Neural cell (in vitro differentiated cells): ENCODE data around the gene PRR5L. TPM values are rescaled to one million over a fixed set of nuclear protein-coding genes. Genes with fewer than 3 reads are reported as not detected.
"Not testable (repeated sequence)": the region's sequence is repeated elsewhere in the genome, so short reads cannot be mapped to it uniquely, and the experiment has no call there.

Experiments
- H2AFZ ChIP-seq: fragments of 200-600, 300-800 bp; sonication (generic), shearing (Covaris generic); 2 replicates; pipeline ENCODE4 v1.6.0; 2014; ENCODE audit warnings: low read depth, mild to moderate bottlenecking, antibody characterized with exemption, low read length, moderate library complexity
- H3F3A ChIP-seq: fragments of 200-600 bp; shearing (Covaris generic); 2 replicates; pipeline ENCODE4 v1.6.1; 2016; ENCODE audit warnings: mild to moderate bottlenecking, moderate library complexity, mixed read lengths, antibody characterized with exemption, low read length; ENCODE audit not compliant: insufficient read depth, poor library complexity, severe bottlenecking
- H3K27ac ChIP-seq: fragments of 200-600, 300-800 bp; sonication (generic), shearing (Covaris generic); 2 replicates; pipeline ENCODE4 v1.5.1; 2014; ENCODE audit warnings: mild to moderate bottlenecking, low read length, moderate library complexity
- H3K27me3 ChIP-seq: fragments of 300-800, 200-600 bp; sonication (generic), shearing (Covaris generic); 2 replicates; pipeline ENCODE4 v1.6.0; 2014; ENCODE audit warnings: mild to moderate bottlenecking, low read depth, low read length, moderate library complexity; ENCODE audit not compliant: insufficient read depth
- H3K36me3 ChIP-seq: fragments of 300-800, 200-600 bp; sonication (generic), shearing (Covaris generic); 2 replicates; pipeline ENCODE4 v1.5.1; 2014; ENCODE audit warnings: mild to moderate bottlenecking, antibody characterized with exemption, low read length, moderate library complexity; ENCODE audit not compliant: insufficient read depth
- H3K4me2 ChIP-seq: fragments of 300-800, 200-600 bp; sonication (generic), shearing (Covaris generic); 2 replicates; pipeline ENCODE4 v1.6.0; 2014; ENCODE audit warnings: mild to moderate bottlenecking, low read length
- H3K4me3 ChIP-seq: fragments of 300-800, 200-600 bp; sonication (generic), shearing (Covaris generic); 2 replicates; pipeline ENCODE4 v1.5.1; 2014; ENCODE audit warnings: mild to moderate bottlenecking, low read length, moderate library complexity
- H3K79me2 ChIP-seq: fragments of 200-600 bp; shearing (Covaris generic); replicated peaks from 2 replicates; pipeline ENCODE4 v1.6.0; 2014; ENCODE audit warnings: mild to moderate bottlenecking, low read length, moderate library complexity; ENCODE audit not compliant: insufficient read depth
- H3K9ac ChIP-seq: fragments of 300-800, 200-600 bp; sonication (generic), shearing (Covaris generic); 2 replicates; pipeline ENCODE4 v1.6.1; 2016; ENCODE audit warnings: mild to moderate bottlenecking, low read length, mixed read lengths
- H3K9me2 ChIP-seq: fragments of 200-600 bp; shearing (Covaris generic); 2 replicates; pipeline ENCODE4 v1.6.1; 2016; ENCODE audit warnings: mild to moderate bottlenecking, low read length, mixed read lengths; ENCODE audit not compliant: insufficient read depth
- H3K9me3 ChIP-seq: fragments of 200-600, 300-800 bp; sonication (generic), shearing (Covaris generic); 2 replicates; pipeline ENCODE4 v1.6.1; 2016; ENCODE audit warnings: mild to moderate bottlenecking, mixed run types, low read length, moderate library complexity, mixed read lengths
- H4K20me1 ChIP-seq: fragments of 200-600 bp; shearing (Covaris generic); 2 replicates; pipeline ENCODE4 v1.6.1; 2016; ENCODE audit warnings: mild to moderate bottlenecking, mixed run types; ENCODE audit not compliant: insufficient read depth
- EP300 ChIP-seq: fragments of 450-650 bp; conservative IDR thresholded peaks from 2 replicates; pipeline ENCODE4 v1.6.1; 2014; ENCODE audit warnings: antibody characterized with exemption, mild to moderate bottlenecking, moderate library complexity; ENCODE audit not compliant: poor library complexity, severe bottlenecking
- EZH2 ChIP-seq: fragments of 200-600, 300-800 bp; shearing (Covaris generic), sonication (generic); IDR thresholded peaks from 2 replicates; pipeline ENCODE4 v1.6.1; 2014; ENCODE audit warnings: antibody characterized with exemption, low read length, borderline replicate concordance, mild to moderate bottlenecking; ENCODE audit not compliant: insufficient read depth, poor library complexity, severe bottlenecking
- MXI1 ChIP-seq: fragments of 450-650 bp; conservative IDR thresholded peaks from 2 replicates; pipeline ENCODE4 v1.6.1; 2014; ENCODE audit warnings: antibody characterized with exemption, mild to moderate bottlenecking; ENCODE audit not compliant: poor library complexity, severe bottlenecking
- POLR2AphosphoS5 ChIP-seq: IDR thresholded peaks from 2 replicates; pipeline ENCODE4 v1.6.1; 2012
- RAD21 ChIP-seq: fragments of 450-650 bp; conservative IDR thresholded peaks from 2 replicates; pipeline ENCODE4 v1.6.1; 2014; ENCODE audit warnings: antibody characterized with exemption, mild to moderate bottlenecking, moderate library complexity
- SMC3 ChIP-seq: fragments of 450-650 bp; conservative IDR thresholded peaks from 2 replicates; pipeline ENCODE4 v1.6.1; 2014; ENCODE audit warnings: antibody characterized with exemption, mild to moderate bottlenecking, moderate library complexity; ENCODE audit not compliant: poor library complexity
- TAF1 ChIP-seq: IDR thresholded peaks from 2 replicates; pipeline ENCODE4 v1.6.1; 2012; ENCODE audit warnings: low read depth
- polyA plus RNA-seq: library from polyadenylated mRNA; depleted of rRNA; stranded (reverse); fragments of >200 nt; gene quantifications from 2 replicates; pipeline ENCODE4 v1.2.3, GENCODE V29; 2014
- TF ChIP-seq, protein P1 (sequence below): IDR thresholded peaks from 2 replicates; pipeline ENCODE4 v1.6.1; 2012; ENCODE audit warnings: borderline replicate concordance
- TF ChIP-seq, protein P2 (sequence below): fragments of 450-650 bp; IDR thresholded peaks from 2 replicates; pipeline ENCODE4 v1.5.1; 2014; ENCODE audit warnings: antibody characterized with exemption, mild to moderate bottlenecking, moderate library complexity; ENCODE audit not compliant: poor library complexity, severe bottlenecking

PRR5L gene
- polyA plus RNA-seq, 1 donor from 2014 or later = 0.22 TPM

DNA sequence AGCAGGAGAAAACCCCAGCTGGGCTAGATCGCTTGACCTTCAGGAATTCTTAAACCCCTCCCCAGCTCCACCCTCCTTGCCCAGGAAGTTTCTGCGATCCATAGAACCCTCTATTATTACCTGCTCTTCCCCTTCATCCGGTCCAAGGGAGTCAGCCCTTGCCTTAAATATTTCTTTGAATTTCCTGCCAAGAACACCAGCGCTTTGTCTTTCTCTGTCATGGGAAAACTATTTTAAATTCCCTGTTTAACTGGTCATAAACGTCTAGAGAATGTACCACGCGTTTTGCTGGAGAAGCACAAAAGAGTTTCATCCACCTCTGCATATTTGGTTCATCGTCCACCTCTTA lies 214.5 kb downstream of the PRR5L start:
- Histone ChIP-seq H3K9me3 (no peaks in the 10 kb centered on the region), H4K20me1 (no peaks in the 10 kb centered on the region), H2AFZ (peak overlapping the region; percentile 87), H3K9me2 (no peaks in the 10 kb centered on the region), H3K4me3 (peak overlapping the region; percentile 99), H3K36me3 (no peaks in the 10 kb centered on the region), H3K4me2 (peak overlapping the region; percentile 50), H3K27me3 (no peaks in the 10 kb centered on the region), H3K9ac (peak overlapping the region; percentile 88), H3K27ac (no peak overlapping the region), H3F3A (no peaks in the 10 kb centered on the region), H3K79me2 (peaks cover 13% of the 10 kb centered on the region)
- TF ChIP-seq POLR2AphosphoS5 (no peak), MXI1 (no peak), RAD21 (no peak), EP300 (no peak)
- TF ChIP-seq, protein P1, sequence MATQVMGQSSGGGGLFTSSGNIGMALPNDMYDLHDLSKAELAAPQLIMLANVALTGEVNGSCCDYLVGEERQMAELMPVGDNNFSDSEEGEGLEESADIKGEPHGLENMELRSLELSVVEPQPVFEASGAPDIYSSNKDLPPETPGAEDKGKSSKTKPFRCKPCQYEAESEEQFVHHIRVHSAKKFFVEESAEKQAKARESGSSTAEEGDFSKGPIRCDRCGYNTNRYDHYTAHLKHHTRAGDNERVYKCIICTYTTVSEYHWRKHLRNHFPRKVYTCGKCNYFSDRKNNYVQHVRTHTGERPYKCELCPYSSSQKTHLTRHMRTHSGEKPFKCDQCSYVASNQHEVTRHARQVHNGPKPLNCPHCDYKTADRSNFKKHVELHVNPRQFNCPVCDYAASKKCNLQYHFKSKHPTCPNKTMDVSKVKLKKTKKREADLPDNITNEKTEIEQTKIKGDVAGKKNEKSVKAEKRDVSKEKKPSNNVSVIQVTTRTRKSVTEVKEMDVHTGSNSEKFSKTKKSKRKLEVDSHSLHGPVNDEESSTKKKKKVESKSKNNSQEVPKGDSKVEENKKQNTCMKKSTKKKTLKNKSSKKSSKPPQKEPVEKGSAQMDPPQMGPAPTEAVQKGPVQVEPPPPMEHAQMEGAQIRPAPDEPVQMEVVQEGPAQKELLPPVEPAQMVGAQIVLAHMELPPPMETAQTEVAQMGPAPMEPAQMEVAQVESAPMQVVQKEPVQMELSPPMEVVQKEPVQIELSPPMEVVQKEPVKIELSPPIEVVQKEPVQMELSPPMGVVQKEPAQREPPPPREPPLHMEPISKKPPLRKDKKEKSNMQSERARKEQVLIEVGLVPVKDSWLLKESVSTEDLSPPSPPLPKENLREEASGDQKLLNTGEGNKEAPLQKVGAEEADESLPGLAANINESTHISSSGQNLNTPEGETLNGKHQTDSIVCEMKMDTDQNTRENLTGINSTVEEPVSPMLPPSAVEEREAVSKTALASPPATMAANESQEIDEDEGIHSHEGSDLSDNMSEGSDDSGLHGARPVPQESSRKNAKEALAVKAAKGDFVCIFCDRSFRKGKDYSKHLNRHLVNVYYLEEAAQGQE = no peak

DNA sequence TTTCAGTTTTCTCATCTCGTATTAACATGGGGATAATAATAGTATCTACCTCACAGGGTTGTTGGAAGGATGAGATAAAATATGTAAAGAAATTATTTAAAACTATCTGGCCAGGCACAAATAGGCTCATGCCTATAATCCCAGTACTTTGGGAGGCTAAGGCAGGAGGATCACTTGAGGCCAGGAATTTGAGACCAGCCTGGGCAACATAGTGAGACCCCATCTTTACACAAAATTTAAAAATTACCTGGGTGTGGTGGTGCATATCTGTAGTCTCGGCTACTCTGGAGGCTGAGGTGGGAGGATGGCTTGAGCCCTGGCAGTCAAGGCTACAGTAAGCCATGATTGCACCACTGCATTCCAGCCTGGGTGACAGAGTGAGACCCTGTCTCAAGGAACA lies 215.0 kb downstream of the PRR5L start:
- H3K4me2 ChIP-seq, H3F3A ChIP-seq, H3K9ac ChIP-seq, H3K27ac ChIP-seq, H2AFZ ChIP-seq, H3K9me3 ChIP-seq, H3K9me2 ChIP-seq, H4K20me1 ChIP-seq, H3K36me3 ChIP-seq, H3K27me3 ChIP-seq: not testable (repeated sequence)
- peaks cover 13% of the 10 kb centered on the region for H3K79me2 ChIP-seq
- peak overlapping the region; percentile 99 for H3K4me3 ChIP-seq

DNA sequence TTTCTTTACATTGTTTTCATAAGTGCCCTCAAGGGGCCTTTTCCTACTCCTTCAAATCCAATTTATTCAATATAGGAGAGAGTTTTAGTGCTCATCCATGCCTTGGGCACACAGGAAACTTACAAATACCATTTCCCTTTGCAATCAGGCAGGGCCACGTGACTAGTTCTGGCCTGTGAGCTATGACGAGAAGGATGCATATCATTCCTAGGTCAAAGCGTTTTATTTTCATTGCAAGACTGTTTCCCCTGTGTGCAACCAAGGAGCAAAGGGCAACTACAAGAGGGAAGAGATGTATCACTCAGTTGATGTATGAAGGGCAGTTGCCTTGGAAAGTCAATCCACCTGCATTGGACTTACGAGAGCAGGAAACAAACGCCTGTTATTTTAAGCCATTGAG lies 215.9 kb downstream of the PRR5L start:
- Histone ChIP-seq H3K27me3 (no peaks in the 10 kb centered on the region), H3F3A (no peaks in the 10 kb centered on the region), H2AFZ (no peak overlapping the region), H3K4me3 (no peak overlapping the region), H3K4me2 (no peak overlapping the region), H3K9me3 (no peaks in the 10 kb centered on the region), H3K36me3 (no peaks in the 10 kb centered on the region), H4K20me1 (no peaks in the 10 kb centered on the region), H3K27ac (no peak overlapping the region), H3K9me2 (no peaks in the 10 kb centered on the region), H3K9ac (no peak overlapping the region), H3K79me2 (peaks cover 13% of the 10 kb centered on the region)
- TF ChIP-seq, protein P1 = no peak
- TF ChIP-seq EZH2 (no peak), POLR2AphosphoS5 (no peak), RAD21 (no peak), MXI1 (no peak), TAF1 (no peak), SMC3 (no peak)
- TF ChIP-seq, protein P2, sequence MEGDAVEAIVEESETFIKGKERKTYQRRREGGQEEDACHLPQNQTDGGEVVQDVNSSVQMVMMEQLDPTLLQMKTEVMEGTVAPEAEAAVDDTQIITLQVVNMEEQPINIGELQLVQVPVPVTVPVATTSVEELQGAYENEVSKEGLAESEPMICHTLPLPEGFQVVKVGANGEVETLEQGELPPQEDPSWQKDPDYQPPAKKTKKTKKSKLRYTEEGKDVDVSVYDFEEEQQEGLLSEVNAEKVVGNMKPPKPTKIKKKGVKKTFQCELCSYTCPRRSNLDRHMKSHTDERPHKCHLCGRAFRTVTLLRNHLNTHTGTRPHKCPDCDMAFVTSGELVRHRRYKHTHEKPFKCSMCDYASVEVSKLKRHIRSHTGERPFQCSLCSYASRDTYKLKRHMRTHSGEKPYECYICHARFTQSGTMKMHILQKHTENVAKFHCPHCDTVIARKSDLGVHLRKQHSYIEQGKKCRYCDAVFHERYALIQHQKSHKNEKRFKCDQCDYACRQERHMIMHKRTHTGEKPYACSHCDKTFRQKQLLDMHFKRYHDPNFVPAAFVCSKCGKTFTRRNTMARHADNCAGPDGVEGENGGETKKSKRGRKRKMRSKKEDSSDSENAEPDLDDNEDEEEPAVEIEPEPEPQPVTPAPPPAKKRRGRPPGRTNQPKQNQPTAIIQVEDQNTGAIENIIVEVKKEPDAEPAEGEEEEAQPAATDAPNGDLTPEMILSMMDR = no peak
